Dendritic cell treated with granulocyte-macrophage colony-stimulating factor and Interleukin-4, amounts not matched to agents 40 ng/mL and 50 ng/mL, for 4 days (primary cell): ENCODE results near the gene KMT2C.

Experiments
- H3K27ac Mint-ChIP-seq: one replicate; pipeline ENCODE4 v1.8.0; 2022; ENCODE audit warnings: mild to moderate bottlenecking, mixed read lengths
- H3K27me3 Mint-ChIP-seq: one replicate; pipeline ENCODE4 v1.8.0; 2022; ENCODE audit warnings: mild to moderate bottlenecking, mixed read lengths
- H3K36me3 Mint-ChIP-seq: one replicate; pipeline ENCODE4 v1.8.0; 2022; ENCODE audit warnings: low read depth, mixed read lengths
- H3K4me1 Mint-ChIP-seq: one replicate; pipeline ENCODE4 v1.8.0; 2022; ENCODE audit warnings: low read depth, mixed read lengths
- H3K4me3 Mint-ChIP-seq: one replicate; pipeline ENCODE4 v1.8.0; 2022; ENCODE audit warnings: mild to moderate bottlenecking, moderate library complexity, mixed read lengths
- H3K9me3 Mint-ChIP-seq: one replicate; pipeline ENCODE4 v1.8.0; 2022; ENCODE audit warnings: mixed read lengths
- intact Hi-C: fragments of 100-400 bp; cut with micrococcal nuclease; formaldehyde crosslinking; loops from one replicate; pipeline ENCODE4 v1.15.0; 2022

The KMT2C gene

DNA sequence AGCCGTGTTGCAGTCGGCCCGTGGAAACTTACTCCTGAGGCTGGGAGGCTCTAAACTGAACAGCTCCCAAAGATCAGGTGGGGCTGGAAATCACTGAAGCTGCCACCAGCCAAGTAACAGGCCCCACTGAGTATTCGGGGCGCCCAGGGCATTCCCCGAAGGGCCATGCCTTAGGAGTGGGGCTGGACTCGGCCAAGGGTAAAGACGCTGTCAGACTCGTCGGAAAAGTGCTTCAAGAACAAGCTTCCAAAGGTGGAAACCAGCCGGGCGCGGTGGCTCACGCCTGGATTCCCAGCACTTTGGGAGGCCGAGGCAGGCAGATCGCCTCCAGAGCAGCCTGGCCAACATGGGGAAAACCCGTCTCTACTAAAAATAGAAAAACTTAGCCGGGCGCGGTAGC lies 307.6 kb downstream of the KMT2C start:
- Mint-ChIP-seq H3K4me1 (no peaks in the 10 kb centered on the region), H3K36me3 (peaks cover 94% of the 10 kb centered on the region), H3K27me3 (no peaks in the 10 kb centered on the region), H3K27ac (no peak overlapping the region), H3K9me3 (no peaks in the 10 kb centered on the region), H3K4me3 (no peak overlapping the region)
- intact Hi-C loops, result no loop called here

DNA sequence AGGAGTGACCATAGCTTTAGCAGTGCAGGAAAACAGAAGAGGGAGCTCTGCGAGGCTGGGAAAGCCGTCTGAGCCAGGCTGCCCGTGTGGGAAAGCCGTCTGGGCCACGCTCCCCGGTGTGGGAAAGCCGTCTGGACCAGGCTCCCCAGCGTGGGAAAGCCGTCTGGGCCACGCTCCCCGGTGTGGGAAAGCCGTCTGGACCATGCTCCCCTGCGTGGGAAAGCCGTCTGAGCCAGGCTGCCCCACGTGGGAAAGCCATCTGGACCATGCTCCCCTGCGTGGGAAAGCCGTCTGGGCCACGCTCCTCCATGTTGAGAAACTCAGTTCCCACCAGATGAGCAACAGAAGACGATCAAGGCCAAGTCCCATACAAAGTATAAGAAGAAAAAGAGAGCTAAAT lies 308.6 kb downstream of the KMT2C start:
- Mint-ChIP-seq H3K4me1 (no peaks in the 10 kb centered on the region), H3K27ac (no peak overlapping the region), H3K4me3 (no peak overlapping the region), H3K36me3 (peaks cover 97% of the 10 kb centered on the region), H3K9me3 (no peaks in the 10 kb centered on the region), H3K27me3 (no peaks in the 10 kb centered on the region)
- intact Hi-C loops, result no loop called here

- Mint-ChIP-seq H3K4me1 (no peaks in the 10 kb centered on the region), H3K27me3 (no peaks in the 10 kb centered on the region), H3K4me3 (no peak overlapping the region), H3K27ac (no peak overlapping the region), H3K9me3 (no peaks in the 10 kb centered on the region), H3K36me3 (peaks cover 97% of the 10 kb centered on the region)
- intact Hi-C loops, result no loop called here
Measured at GRCh38 chr7:152126741-152127140, 309.1 kb downstream of the KMT2C start.

DNA sequence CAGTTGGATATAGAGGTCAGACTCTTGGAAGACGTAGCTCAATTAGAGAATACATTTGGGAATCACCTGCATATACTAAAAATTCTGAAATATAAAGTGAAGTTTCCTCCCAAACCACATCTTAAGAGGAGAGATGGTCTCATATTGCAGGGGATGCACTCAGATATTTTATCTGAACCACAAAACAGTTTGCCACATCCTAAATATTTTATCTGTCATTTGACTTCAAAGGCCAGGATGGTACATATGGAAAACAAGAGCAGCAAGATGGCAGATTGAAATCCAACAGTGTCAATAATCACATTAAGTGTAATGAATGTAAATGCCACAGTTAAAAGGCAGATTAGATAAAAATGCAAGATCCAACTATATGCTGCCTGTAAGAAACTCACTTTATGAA lies 313.3 kb downstream of the KMT2C start:
- H3K4me3 Mint-ChIP-seq, result no peak overlapping the region
- peaks cover 97% of the 10 kb centered on the region for H3K36me3 Mint-ChIP-seq
- no peak overlapping the region for H3K27ac Mint-ChIP-seq
- no peaks in the 10 kb centered on the region for H3K4me1 Mint-ChIP-seq
- H3K27me3 Mint-ChIP-seq, result no peaks in the 10 kb centered on the region
- no peaks in the 10 kb centered on the region for H3K9me3 Mint-ChIP-seq
- intact Hi-C loops, result no loop called here

DNA sequence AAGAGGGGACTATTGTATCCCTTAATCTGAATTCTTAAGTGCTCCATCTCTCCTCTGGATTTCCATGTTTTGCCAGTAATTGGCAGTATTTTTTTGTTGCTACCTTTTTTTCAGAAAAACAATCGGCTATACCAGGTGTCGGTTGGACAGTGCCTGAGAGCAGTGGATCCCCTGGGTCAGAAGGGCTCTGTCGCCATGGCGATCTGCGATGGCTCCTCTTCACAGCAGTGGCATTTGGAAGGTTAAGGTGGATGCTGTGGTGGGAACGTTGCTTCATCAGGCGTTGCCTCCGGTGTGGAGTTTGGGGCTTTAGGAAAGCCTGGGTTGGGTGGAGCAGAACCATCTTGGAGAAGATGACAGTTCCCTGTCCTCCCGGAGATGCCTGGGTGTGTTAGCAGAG lies 314.4 kb downstream of the KMT2C start:
- no peaks in the 10 kb centered on the region for H3K9me3 Mint-ChIP-seq
- no peaks in the 10 kb centered on the region for H3K4me1 Mint-ChIP-seq
- H3K36me3 Mint-ChIP-seq, result peaks cover 94% of the 10 kb centered on the region
- H3K27me3 Mint-ChIP-seq, result no peaks in the 10 kb centered on the region
- intact Hi-C loops, result no loop called here
- H3K4me3 Mint-ChIP-seq, result no peak overlapping the region
- no peak overlapping the region for H3K27ac Mint-ChIP-seq

- intact Hi-C loops, result no loop called here
- Mint-ChIP-seq H3K36me3 (peaks cover 97% of the 10 kb centered on the region), H3K27me3 (no peaks in the 10 kb centered on the region)
Measured at GRCh38 chr7:152120776-152121175, 315.0 kb downstream of the KMT2C start.

GRCh38 chr7:152120210-152120609 lies 315.6 kb downstream of the KMT2C start:
- H3K27me3 Mint-ChIP-seq, result no peaks in the 10 kb centered on the region
- H3K4me3 Mint-ChIP-seq, result no peak overlapping the region
- intact Hi-C loops, result no loop called here
- H3K36me3 Mint-ChIP-seq, result peaks cover 97% of the 10 kb centered on the region
- no peaks in the 10 kb centered on the region for H3K4me1 Mint-ChIP-seq
- H3K27ac Mint-ChIP-seq, result no peak overlapping the region
- H3K9me3 Mint-ChIP-seq, result no peaks in the 10 kb centered on the region

More at GRCh38 chr7:152120776-152121175, 315.0 kb downstream of the KMT2C start:
- Mint-ChIP-seq H3K4me1 (no peaks in the 10 kb centered on the region), H3K27ac (no peak overlapping the region), H3K4me3 (no peak overlapping the region), H3K9me3 (no peaks in the 10 kb centered on the region)

- H3K4me1 Mint-ChIP-seq, result peaks cover 6% of the 10 kb centered on the region
- H3K36me3 Mint-ChIP-seq, result peaks cover 88% of the 10 kb centered on the region
- no peaks in the 10 kb centered on the region for H3K9me3 Mint-ChIP-seq
- H3K27ac Mint-ChIP-seq, result no peak overlapping the region
- no peak overlapping the region for H3K4me3 Mint-ChIP-seq
- H3K27me3 Mint-ChIP-seq, result no peaks in the 10 kb centered on the region
- intact Hi-C loops, result no loop called here
Measured at GRCh38 chr7:152117356-152117755, 318.4 kb downstream of the KMT2C start.

DNA sequence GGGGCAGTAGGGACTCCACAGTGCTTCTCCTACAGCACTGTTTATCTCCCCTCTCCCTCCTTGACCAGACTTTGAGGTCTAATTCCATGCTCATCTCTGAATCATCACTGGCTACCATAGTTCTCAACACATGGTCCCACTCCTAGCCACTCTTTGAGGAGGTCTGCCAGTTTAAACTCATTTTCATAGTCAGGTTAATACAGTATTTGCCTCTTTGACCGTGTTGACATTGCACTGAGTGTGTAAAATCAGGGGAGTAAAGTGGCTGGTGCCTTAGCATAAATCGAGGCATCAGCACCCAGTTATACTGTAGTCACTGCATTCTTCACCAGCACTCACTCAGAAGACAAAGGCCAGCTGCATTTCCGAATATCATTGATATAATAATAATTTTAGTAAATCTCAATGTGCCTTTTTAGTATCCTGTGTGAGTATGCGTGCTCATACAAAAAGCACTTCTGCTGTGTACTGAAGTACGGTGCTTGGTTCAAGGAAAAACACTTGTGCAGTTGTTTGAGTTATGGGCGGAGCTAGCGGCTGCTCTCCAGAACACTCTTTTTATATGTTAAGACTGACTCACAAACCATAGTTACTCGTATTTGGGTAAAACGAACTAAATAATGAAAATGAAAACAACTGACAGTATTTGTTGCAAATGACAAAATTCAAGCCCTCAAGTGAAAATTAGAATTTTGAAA lies 320.6 kb downstream of the KMT2C start:
- no peak overlapping the region for H3K4me3 Mint-ChIP-seq
- peaks cover 6% of the 10 kb centered on the region for H3K4me1 Mint-ChIP-seq
- H3K36me3 Mint-ChIP-seq, result peaks cover 83% of the 10 kb centered on the region
- H3K27ac Mint-ChIP-seq, result no peak overlapping the region
- no peaks in the 10 kb centered on the region for H3K9me3 Mint-ChIP-seq
- intact Hi-C loops, result no loop called here
- H3K27me3 Mint-ChIP-seq, result no peaks in the 10 kb centered on the region

- Mint-ChIP-seq H3K9me3 (no peaks in the 10 kb centered on the region), H3K27me3 (no peaks in the 10 kb centered on the region), H3K27ac (no peak overlapping the region), H3K4me1 (peaks cover 6% of the 10 kb centered on the region), H3K4me3 (no peak overlapping the region), H3K36me3 (peaks cover 75% of the 10 kb centered on the region)
- intact Hi-C loops, result no loop called here
Measured at GRCh38 chr7:152112829-152113228, 323.0 kb downstream of the KMT2C start.

DNA sequence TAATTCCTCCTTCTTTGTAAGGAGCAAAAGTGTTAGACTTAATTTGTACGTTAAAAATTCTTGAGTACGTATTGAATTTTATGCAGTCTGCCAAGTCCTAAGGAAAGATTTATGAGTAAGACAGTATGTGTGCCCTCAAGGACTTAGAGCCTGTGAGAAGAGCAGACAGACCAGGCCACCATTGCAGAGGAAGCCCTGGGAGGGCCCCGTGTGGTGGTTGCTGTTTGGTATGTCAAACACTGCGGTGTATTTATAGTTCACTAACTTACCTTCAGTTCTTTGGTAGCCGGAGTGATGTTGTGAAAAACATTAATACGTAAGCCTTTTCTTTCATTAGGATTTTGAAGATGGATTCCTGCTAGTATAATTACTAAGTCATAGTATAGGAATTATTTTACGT lies 327.4 kb downstream of the KMT2C start:
- H3K36me3 Mint-ChIP-seq, result peaks cover 73% of the 10 kb centered on the region
- intact Hi-C loops, result no loop called here
- H3K27ac Mint-ChIP-seq, result no peak overlapping the region
- no peaks in the 10 kb centered on the region for H3K27me3 Mint-ChIP-seq
- H3K4me3 Mint-ChIP-seq, result no peak overlapping the region
- no peaks in the 10 kb centered on the region for H3K9me3 Mint-ChIP-seq
- H3K4me1 Mint-ChIP-seq, result no peaks in the 10 kb centered on the region

DNA sequence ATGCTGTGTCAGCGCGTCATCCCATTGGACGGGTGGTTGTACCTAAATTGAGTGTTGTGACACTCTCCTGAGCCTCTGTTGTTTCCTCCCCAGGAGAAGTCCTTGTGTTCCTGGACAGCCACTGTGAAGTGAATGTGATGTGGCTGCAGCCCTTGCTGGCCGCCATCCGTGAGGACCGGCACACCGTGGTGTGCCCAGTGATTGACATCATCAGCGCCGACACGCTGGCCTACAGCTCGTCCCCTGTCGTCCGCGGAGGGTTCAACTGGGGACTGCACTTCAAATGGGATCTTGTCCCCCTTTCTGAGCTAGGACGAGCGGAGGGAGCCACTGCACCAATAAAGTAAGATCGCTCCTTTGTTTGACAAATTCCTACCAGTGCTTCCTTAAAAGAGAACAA lies 327.9 kb downstream of the KMT2C start:
- intact Hi-C loops, result no loop called here
- H3K4me1 Mint-ChIP-seq, result no peaks in the 10 kb centered on the region
- H3K9me3 Mint-ChIP-seq, result no peaks in the 10 kb centered on the region
- no peak overlapping the region for H3K27ac Mint-ChIP-seq
- peaks cover 73% of the 10 kb centered on the region for H3K36me3 Mint-ChIP-seq
- no peak overlapping the region for H3K4me3 Mint-ChIP-seq
- no peaks in the 10 kb centered on the region for H3K27me3 Mint-ChIP-seq

- Mint-ChIP-seq H3K27ac (no peak overlapping the region), H3K4me1 (no peaks in the 10 kb centered on the region), H3K27me3 (no peaks in the 10 kb centered on the region), H3K36me3 (peaks cover 80% of the 10 kb centered on the region), H3K9me3 (no peaks in the 10 kb centered on the region), H3K4me3 (no peak overlapping the region)
- intact Hi-C loops, result no loop called here
Measured at GRCh38 chr7:152106990-152107389, 328.8 kb downstream of the KMT2C start.

DNA sequence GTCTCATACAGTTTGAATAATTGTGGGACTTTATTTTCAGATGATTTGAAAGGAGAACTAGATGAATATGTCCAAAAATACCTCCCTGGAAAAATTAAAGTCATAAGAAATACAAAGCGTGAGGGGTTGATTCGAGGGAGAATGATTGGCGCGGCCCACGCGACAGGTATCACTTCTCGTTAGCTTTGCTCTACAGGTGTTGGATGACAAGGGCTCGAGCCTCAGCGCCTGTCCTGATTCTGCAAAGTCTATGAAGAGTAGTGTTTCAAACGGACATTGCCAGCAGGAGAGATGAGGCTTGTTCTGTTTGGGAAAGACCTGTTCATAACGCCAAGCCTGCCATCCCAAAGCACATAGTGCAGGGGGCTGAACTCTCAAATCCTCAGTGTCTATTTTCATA lies 330.6 kb downstream of the KMT2C start:
- Mint-ChIP-seq H3K36me3 (peaks cover 76% of the 10 kb centered on the region), H3K27ac (no peak overlapping the region)

DNA sequence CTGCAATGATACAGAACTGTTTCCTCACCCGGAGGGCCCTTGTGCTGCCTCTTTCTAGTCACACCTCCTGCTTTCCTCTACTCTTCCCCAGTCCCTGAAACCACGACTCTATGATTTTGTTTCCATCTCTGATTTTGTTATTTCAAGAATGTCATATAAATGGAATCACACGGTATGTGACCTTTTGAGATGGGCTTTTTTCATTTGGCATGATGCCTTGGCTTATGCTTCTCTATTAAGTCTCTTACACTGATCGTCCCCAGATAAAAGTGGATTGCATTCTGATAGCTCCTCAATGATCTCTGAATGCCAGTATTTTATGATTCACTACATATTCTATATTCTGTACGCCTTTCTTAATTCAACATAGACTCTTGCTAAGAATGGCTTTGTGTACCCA lies 332.1 kb downstream of the KMT2C start:
- Mint-ChIP-seq H3K4me3 (no peak overlapping the region), H3K36me3 (peaks cover 66% of the 10 kb centered on the region), H3K4me1 (no peaks in the 10 kb centered on the region), H3K9me3 (no peaks in the 10 kb centered on the region), H3K27me3 (no peaks in the 10 kb centered on the region), H3K27ac (no peak overlapping the region)
- intact Hi-C loops, result no loop called here

More for the DNA sequence above, 330.6 kb downstream of the KMT2C start:
- H3K4me3 Mint-ChIP-seq, result no peak overlapping the region
- intact Hi-C loops, result no loop called here
- H3K9me3 Mint-ChIP-seq, result no peaks in the 10 kb centered on the region
- no peaks in the 10 kb centered on the region for H3K4me1 Mint-ChIP-seq
- H3K27me3 Mint-ChIP-seq, result no peaks in the 10 kb centered on the region
